ENCODE data around the gene IGSF3. TPM values are rescaled to one million over a fixed set of nuclear protein-coding genes. Genes with fewer than 3 reads are reported as not detected.
"Not testable (repeated sequence)": the region's sequence is repeated elsewhere in the genome, so short reads cannot be mapped to it uniquely, and the experiment has no call there.

IGSF3 gene
- total and polyA plus RNA-seq, 2 donors from 2014 or later = 12.0 to 38.8 TPM

DNA sequence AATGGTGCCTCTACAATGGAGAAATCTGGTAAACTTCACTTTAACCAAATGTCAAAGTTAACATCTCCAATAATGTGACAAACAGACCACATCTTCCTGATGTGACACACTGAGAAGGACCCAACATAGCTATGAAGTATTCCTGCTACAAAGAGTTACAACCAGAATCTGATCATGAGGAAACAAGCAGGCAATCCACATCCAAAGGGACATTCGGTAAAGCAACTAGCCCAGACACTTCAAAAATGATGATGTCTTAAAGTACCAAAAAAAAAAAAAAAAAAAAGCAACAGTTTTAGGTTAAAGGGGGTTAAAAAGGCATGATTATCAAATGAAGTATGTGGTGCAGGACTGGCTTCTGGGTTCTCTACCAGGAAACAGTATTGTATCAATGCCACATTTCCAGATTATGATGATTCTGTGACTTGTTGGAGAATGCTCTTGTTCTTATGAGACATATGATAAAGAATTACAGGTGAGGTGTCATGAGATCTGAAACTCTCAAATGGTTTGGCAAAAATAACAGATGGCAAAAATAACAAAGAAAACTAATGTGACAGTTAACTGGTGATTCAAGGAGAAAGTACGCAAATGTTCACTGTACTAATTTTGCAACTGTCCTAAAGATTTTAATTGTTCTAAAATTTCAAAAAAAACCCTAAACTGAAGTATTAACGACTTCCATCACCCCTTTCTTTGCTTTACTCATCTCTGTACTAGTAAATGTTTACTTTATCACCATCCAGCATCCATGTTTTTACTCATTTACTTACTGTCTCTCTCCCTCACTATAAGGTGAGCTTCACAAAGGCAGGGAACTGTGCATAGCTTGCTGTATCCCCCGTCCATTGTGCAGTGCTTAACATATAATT, 99.5 kb downstream of the IGSF3 start:
- DNase-seq (no peak), FAIRE-seq (no peak)
- no peaks in the 10 kb centered on the region for H3K36me3 ChIP-seq (ENCODE audit: control insufficient read depth in 2 of 3, insufficient read depth in 3 of 3, low read length in 3 of 3)
- no peaks in the 10 kb centered on the region for H3K9me3 ChIP-seq (ENCODE audit: control insufficient read depth in 2 of 3, insufficient read depth in 1 of 3, low read length in 3 of 3)
- peaks cover 0 to 12% (median 4%) of the 10 kb centered on the region in 3 donors for H3K4me1 ChIP-seq (ENCODE audit: control insufficient read depth in 2 of 3, insufficient read depth in 2 of 3, low read depth in 1 of 3, low read length in 3 of 3)
- no peaks in the 10 kb centered on the region for H3K27me3 ChIP-seq (ENCODE audit: control insufficient read depth, insufficient read depth, low read length)
- intact Hi-C loops (cut with DNase I) = no loop called here
- H3K27ac ChIP-seq (ENCODE audit: low read depth in 2 of 2, low read length in 2 of 2) = no peak overlapping the region
- no peak for TF ChIP-seq CTCF (IDR thresholded peaks at IDR 0.05; ENCODE audit: borderline replicate concordance, extremely low read depth, insufficient read depth)
- H3K9ac ChIP-seq (ENCODE audit: low read length in 3 of 3) = no peak overlapping the region
- no peak overlapping the region for H3K4me3 ChIP-seq (ENCODE audit: low read length in 3 of 3)

DNA sequence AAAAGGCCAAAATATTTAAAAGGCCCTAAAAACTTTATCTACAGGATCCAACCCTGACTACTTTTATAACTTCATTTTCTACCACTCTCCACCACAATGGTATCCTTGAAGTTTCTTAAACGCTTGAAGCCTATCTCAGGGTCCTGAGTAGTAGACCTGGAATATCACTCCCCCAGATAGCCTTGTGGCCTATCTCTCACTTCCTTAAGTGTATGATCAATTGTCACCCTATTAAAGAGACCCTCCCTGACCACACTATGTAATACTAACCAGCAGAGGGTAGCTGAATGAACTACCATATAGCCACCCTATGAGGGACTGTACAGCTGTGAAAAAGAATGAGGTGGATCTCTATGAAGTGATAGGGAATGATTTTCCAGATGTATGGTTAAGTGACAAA, 102.3 kb downstream of the IGSF3 start:
- no peak for TF ChIP-seq CTCF (IDR thresholded peaks at IDR 0.05; ENCODE audit: borderline replicate concordance, extremely low read depth, insufficient read depth)
- DNase-seq = no peak
- FAIRE-seq = no peak
- no peak overlapping the region for H3K9ac ChIP-seq (ENCODE audit: low read length in 3 of 3)
- no peaks in the 10 kb centered on the region for H3K9me3 ChIP-seq (ENCODE audit: control insufficient read depth in 2 of 3, insufficient read depth in 1 of 3, low read length in 3 of 3)
- H3K27me3 ChIP-seq (ENCODE audit: control insufficient read depth, insufficient read depth, low read length) = no peaks in the 10 kb centered on the region
- no peak overlapping the region for H3K27ac ChIP-seq (ENCODE audit: low read depth in 2 of 2, low read length in 2 of 2)
- intact Hi-C loops (cut with DNase I) = no loop called here
- peaks cover 0 to 5% (median 4%) of the 10 kb centered on the region in 3 donors for H3K4me1 ChIP-seq (ENCODE audit: control insufficient read depth in 2 of 3, insufficient read depth in 2 of 3, low read depth in 1 of 3, low read length in 3 of 3)
- no peaks in the 10 kb centered on the region for H3K36me3 ChIP-seq (ENCODE audit: control insufficient read depth in 2 of 3, insufficient read depth in 3 of 3, low read length in 3 of 3)
- no peak overlapping the region for H3K4me3 ChIP-seq (ENCODE audit: low read length in 3 of 3)

- no peaks in the 10 kb centered on the region for H3K9me3 ChIP-seq (ENCODE audit: control insufficient read depth in 2 of 3, insufficient read depth in 1 of 3, low read length in 3 of 3)
- H3K4me1 ChIP-seq (ENCODE audit: control insufficient read depth in 2 of 3, insufficient read depth in 2 of 3, low read depth in 1 of 3, low read length in 3 of 3) = peaks cover 0 to 4% (median 0%) of the 10 kb centered on the region in 3 donors
- no peak overlapping the region for H3K4me3 ChIP-seq (ENCODE audit: low read length in 3 of 3)
- FAIRE-seq (no peak), DNase-seq (no peak)
- no peaks in the 10 kb centered on the region for H3K36me3 ChIP-seq (ENCODE audit: control insufficient read depth in 2 of 3, insufficient read depth in 3 of 3, low read length in 3 of 3)
- TF ChIP-seq CTCF (IDR thresholded peaks at IDR 0.05; ENCODE audit: borderline replicate concordance, extremely low read depth, insufficient read depth) = no peak
- H3K9ac ChIP-seq (ENCODE audit: low read length in 3 of 3) = no peak overlapping the region
- H3K27ac ChIP-seq (ENCODE audit: low read depth in 2 of 2, low read length in 2 of 2) = no peak overlapping the region
- intact Hi-C loops (cut with DNase I) = no loop called here
- H3K27me3 ChIP-seq (ENCODE audit: control insufficient read depth, insufficient read depth, low read length) = no peaks in the 10 kb centered on the region
Measured at GRCh38 chr1:116564426-116564825, 103.1 kb downstream of the IGSF3 start.

DNA sequence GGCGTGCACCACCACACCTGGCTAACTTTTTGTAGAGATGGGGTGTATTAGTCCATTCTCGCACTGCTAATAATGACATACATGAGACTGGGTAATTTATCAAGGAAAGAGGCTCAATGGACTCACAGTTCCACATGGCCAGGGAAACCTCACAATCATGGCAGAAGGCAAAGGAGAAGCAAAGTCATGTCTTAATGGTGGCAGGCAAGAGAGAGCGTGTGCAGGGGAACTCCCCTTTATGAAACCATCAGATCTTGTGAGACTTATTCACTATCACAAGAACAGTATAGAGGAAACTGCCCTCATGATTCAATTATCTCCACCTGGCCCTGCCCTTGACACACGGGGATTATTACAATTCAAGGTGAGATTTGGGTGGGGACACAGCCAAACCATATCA, 105.1 kb downstream of the IGSF3 start:
- FAIRE-seq; H3K9me3 ChIP-seq (ENCODE audit: control insufficient read depth in 2 of 3, insufficient read depth in 1 of 3, low read length in 3 of 3); DNase-seq; H3K27me3 ChIP-seq (ENCODE audit: control insufficient read depth, insufficient read depth, low read length); H3K4me3 ChIP-seq (ENCODE audit: low read length in 3 of 3); intact Hi-C loops (cut with DNase I); H3K36me3 ChIP-seq (ENCODE audit: control insufficient read depth in 2 of 3, insufficient read depth in 3 of 3, low read length in 3 of 3); H3K4me1 ChIP-seq (ENCODE audit: control insufficient read depth in 2 of 3, insufficient read depth in 2 of 3, low read depth in 1 of 3, low read length in 3 of 3); H3K9ac ChIP-seq (ENCODE audit: low read length in 3 of 3); H3K27ac ChIP-seq (ENCODE audit: low read depth in 2 of 2, low read length in 2 of 2): not testable (repeated sequence)

Measured in kidney (tissue), 14 donors.